Peyer's patch (tissue), 4 donors: ENCODE measurements around the gene GMCL2. TPM values are rescaled to one million over a fixed set of nuclear protein-coding genes. Genes with fewer than 3 reads are reported as not detected.

Source experiments
- DNase-seq, 3 donors: peaks; one replicate each; pipeline ENCODE4 v3.0.0-alpha.2; 2017 to 2019
- H3K27ac ChIP-seq, 4 donors: fragments of 200-600 bp; sonication (generic); one replicate each; pipeline ENCODE4 v1.5.1; 2016 to 2019
- H3K27me3 ChIP-seq, 2 donors: fragments of 200-600 bp; sonication (generic); one replicate each; pipeline ENCODE4 v1.5.1; 2019
- H3K36me3 ChIP-seq, 3 donors: fragments of 200-600 bp; sonication (generic); one replicate each; pipeline ENCODE4 v1.5.1; 2016 to 2019
- H3K4me1 ChIP-seq, 4 donors: fragments of 200-600 bp; sonication (generic); one replicate each; pipeline ENCODE4 v1.5.1; 2016 to 2019
- H3K4me3 ChIP-seq, 4 donors: fragments of 200-600 bp; sonication (generic); 1 replicate in 3 of 4; 2 replicates in 1 of 4; pipeline ENCODE4 v1.5.1; 2016 to 2019; ENCODE audit warnings: mild to moderate bottlenecking in 1 of 4
- H3K9me3 ChIP-seq, 4 donors: fragments of 200-600 bp; sonication (generic); one replicate each; pipeline ENCODE4 v1.5.1; 2016 to 2019; ENCODE audit warnings: mild to moderate bottlenecking in 1 of 4
- CTCF ChIP-seq, 6 experiments: fragments of 450-650 bp in 4 of 6; fragments of 200-600 bp in 2 of 6; sonication (generic) in 1 of 6; IDR thresholded peaks; one replicate each; pipeline ENCODE4 v1.5.1; 2017 to 2019; ENCODE audit warnings: antibody characterized with exemption in 6 of 6, mild to moderate bottlenecking in 3 of 6, moderate library complexity in 1 of 6
- POLR2A ChIP-seq, 2 donors: fragments of 450-650 bp; IDR thresholded peaks; one replicate each; pipeline ENCODE4 v1.5.1; 2017; ENCODE audit warnings: antibody characterized with exemption in 2 of 2, mild to moderate bottlenecking in 2 of 2, moderate library complexity in 2 of 2
- total RNA-seq, 4 donors: library from RNA; depleted of rRNA; stranded (reverse); fragments of >200 nt; gene quantifications; one replicate each; pipeline ENCODE4 v1.1.0, GENCODE V29; 2016

Gene GMCL2
- total RNA-seq, 4 donors from 2014 or later, result not detected

GRCh38 chr5:178234121-178234749 is 47.1 kb upstream of the GMCL2 start:
- H3K9me3 ChIP-seq, result no peaks in the 10 kb centered on the region
- H3K27me3 ChIP-seq, result no peaks in the 10 kb centered on the region
- DNase-seq, result no peak
- TF ChIP-seq POLR2A (IDR thresholded peaks at IDR 0.05) (no peak), CTCF (IDR thresholded peaks at IDR 0.05) (no peak)
- H3K4me3 ChIP-seq, result no peak overlapping the region
- H3K36me3 ChIP-seq, result peaks cover 0 to 18% (median 0%) of the 10 kb centered on the region in 3 donors
- peak overlapping the region in 1 of 4 donors; percentile 10 for H3K27ac ChIP-seq
- peaks cover 5 to 64% (median 35%) of the 10 kb centered on the region in 4 donors for H3K4me1 ChIP-seq

- Histone ChIP-seq H3K9me3 (no peaks in the 10 kb centered on the region), H3K36me3 (peaks cover 0 to 29% (median 0%) of the 10 kb centered on the region in 3 donors), H3K4me1 (peaks cover 5 to 59% (median 22%) of the 10 kb centered on the region in 4 donors), H3K4me3 (peak overlapping the region; percentile 68 to 96 (median 85)), H3K27ac (peak overlapping the region; percentile 95 to 98 (median 97)), H3K27me3 (no peaks in the 10 kb centered on the region)
- DNase-seq, result no peak
- TF ChIP-seq POLR2A (IDR thresholded peaks at IDR 0.05) (no peak), CTCF (IDR thresholded peaks at IDR 0.05) (no peak)
Observed at GRCh38 chr5:178232920-178233429, 45.8 kb upstream of the GMCL2 start.

- Histone ChIP-seq H3K4me3 (peak within 1 kb of the TSS; percentile 68 to 96 (median 85)), H3K9me3 (no peaks in the 10 kb centered on the region), H3K27me3 (no peaks in the 10 kb centered on the region), H3K4me1 (peaks cover 0 to 59% (median 16%) of the 10 kb centered on the region in 4 donors), H3K27ac (peak within 1 kb of the TSS; percentile 95 to 98 (median 97)), H3K36me3 (peaks cover 0 to 35% (median 0%) of the 10 kb centered on the region in 3 donors)
- DNase-seq, result peak; percentile 67 to 87 (median 86)
- TF ChIP-seq CTCF (IDR thresholded peaks at IDR 0.05), result peak in 1 of 6 experiments; percentile 6
- TF ChIP-seq POLR2A (IDR thresholded peaks at IDR 0.05), result peak; percentile 48 to 55
Observed at GRCh38 chr5:178232124-178232919, 45.2 kb upstream of the GMCL2 start, which contains the start of gene PHYKPL. PHYKPL (minus strand) TSS chr5:178232802; CDS start chr5:178232550, 252 bp downstream.

- peak overlapping the region; percentile 95 to 98 (median 97) for H3K27ac ChIP-seq
- peaks cover 0 to 58% (median 15%) of the 10 kb centered on the region in 4 donors for H3K4me1 ChIP-seq
- H3K4me3 ChIP-seq, result peak overlapping the region; percentile 68 to 96 (median 85)
- no peaks in the 10 kb centered on the region for H3K27me3 ChIP-seq
- H3K36me3 ChIP-seq, result peaks cover 0 to 37% (median 0%) of the 10 kb centered on the region in 3 donors
- H3K9me3 ChIP-seq, result no peaks in the 10 kb centered on the region
- no peak for TF ChIP-seq CTCF (IDR thresholded peaks at IDR 0.05)
- TF ChIP-seq POLR2A (IDR thresholded peaks at IDR 0.05), result no peak
- DNase-seq, result no peak
Observed at GRCh38 chr5:178231539-178232123, 44.5 kb upstream of the GMCL2 start.

- peak in 2 of 3 donors; percentile 81 for DNase-seq
- no peaks in the 10 kb centered on the region for H3K27me3 ChIP-seq
- TF ChIP-seq POLR2A (IDR thresholded peaks at IDR 0.05) (peak; percentile 59 to 75), CTCF (IDR thresholded peaks at IDR 0.05) (no peak)
- peak overlapping the region; percentile 68 to 96 (median 85) for H3K4me3 ChIP-seq
- H3K27ac ChIP-seq, result peak overlapping the region; percentile 95 to 98 (median 97)
- H3K4me1 ChIP-seq, result peaks cover 0 to 52% (median 15%) of the 10 kb centered on the region in 4 donors
- peaks cover 0 to 37% (median 0%) of the 10 kb centered on the region in 3 donors for H3K36me3 ChIP-seq
- no peaks in the 10 kb centered on the region for H3K9me3 ChIP-seq
Observed at GRCh38 chr5:178230879-178231538, 43.8 kb upstream of the GMCL2 start.
